ENCODE measurements around the gene YKT6.
"Not testable (repeated sequence)": the region's sequence is repeated elsewhere in the genome, so short reads cannot be mapped to it uniquely, and the experiment has no call there.

The YKT6 gene

GRCh38 chr7:44193011-44193802 lies 7.6 kb upstream of the YKT6 start:
- DNase-seq (ENCODE audit: low read depth in 2 of 2), result no peak

DNA sequence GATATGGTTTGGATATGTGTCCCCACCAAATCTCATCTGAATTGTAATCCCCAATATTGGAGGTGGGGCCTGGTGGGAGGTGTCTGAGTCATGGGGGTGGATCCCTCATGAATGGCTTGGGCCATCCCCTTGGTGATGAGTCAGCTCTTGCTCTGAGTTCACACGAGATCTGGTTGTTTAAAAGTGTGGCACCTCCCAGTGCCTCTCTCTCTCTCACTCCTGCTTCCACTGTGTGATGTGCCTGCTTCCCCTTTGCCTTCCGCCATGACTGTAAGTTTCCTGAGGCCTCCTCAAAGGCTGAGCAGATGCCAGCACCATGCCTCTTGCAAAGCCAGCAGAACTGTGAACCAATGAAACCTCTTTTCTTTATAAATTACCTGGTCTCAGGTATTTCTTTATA lies 6.7 kb upstream of the YKT6 start:
- DNase-seq (ENCODE audit: low read depth in 2 of 2), result no peak

DNA sequence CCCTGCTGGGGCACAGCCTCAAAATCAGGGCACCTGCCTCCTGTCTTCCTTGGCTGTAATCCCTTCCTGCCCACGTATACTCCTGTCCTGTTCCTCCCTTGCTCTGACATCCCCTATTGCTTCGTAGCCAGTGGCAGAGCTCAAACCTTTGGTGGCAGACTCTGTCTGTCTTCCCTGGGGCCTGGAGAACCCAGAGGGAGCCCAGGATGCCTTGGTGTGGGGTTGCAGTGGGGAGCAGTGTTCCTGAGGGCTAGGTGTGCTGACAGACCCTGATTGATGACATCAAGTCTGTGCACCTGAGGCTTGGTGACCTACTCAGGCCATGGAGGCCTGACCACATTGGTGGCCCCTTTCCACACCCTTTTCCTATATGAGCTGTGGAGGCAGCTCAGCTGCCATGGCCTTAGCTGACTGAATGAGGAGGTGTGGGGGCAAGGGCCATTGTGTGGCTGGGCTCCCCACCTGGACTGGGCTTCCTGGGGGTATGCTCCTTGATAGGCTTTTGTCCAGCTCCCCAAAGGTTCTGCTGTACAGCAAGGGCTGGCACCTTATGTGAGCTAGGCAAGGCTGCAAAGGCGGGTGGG lies 6.1 kb upstream of the YKT6 start:
- no peak for DNase-seq (ENCODE audit: low read depth in 2 of 2)

DNA sequence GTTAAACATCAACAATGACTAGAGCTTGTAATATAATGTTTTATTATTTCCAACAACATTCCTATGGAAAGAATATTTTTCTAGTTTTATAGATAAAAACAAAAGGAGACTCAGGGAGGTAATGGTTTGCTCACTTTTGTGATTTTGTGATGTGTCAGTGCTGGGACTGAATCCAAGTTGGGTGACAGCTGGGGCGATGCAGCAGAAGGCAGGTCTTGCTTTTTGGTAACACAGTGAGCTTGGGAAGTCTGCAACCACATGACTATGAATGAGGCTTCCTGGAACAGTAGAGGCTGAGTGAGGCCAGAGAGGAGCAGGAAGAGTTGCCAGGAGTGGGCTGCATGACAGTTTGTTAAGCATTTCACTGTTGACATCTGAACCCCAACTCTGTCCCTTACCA lies 4.9 kb upstream of the YKT6 start:
- DNase-seq (ENCODE audit: low read depth in 2 of 2), result no peak

DNA sequence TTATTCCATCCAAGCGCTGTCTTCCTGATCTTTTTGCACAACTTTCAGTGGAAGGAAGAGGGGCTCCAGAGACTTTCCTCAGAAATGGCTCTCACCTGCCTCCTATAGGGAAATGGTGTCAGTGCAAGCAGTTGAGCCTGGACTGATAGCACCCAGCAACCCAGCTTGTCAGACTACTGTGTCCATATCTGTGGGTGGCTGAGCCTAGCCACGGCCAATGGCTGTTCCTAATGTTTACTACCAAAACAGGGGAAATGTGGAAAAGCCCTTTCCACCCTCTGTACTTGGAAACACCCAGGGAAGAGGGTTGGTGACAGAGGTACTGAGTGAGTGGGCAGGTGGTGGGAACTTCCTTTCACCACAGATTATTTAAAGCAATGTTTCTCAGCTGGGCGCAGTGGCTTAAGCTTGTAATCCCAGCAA lies 4.3 kb upstream of the YKT6 start:
- DNase-seq (ENCODE audit: low read depth in 2 of 2), result no peak

DNA sequence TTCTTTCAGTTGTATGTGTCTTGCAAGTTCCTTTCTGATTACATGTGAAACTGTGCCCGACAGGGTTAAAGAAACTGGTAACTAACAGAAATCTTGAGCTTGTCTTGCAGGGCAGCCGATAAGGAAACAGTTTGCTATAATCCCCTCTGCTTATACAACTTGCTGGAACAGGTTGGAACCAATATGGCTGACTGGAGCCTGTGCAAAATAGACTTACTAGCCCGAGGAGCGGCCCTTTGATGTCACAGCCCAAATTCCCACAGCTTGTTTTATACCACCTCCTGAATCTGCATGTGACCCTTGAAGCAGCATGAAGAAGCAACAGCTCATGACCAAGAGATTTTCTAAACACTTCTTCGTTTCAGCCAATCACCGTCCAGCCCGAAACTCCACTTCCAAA lies 3.3 kb upstream of the YKT6 start:
- DNase-seq (ENCODE audit: low read depth in 2 of 2), result no peak

DNA sequence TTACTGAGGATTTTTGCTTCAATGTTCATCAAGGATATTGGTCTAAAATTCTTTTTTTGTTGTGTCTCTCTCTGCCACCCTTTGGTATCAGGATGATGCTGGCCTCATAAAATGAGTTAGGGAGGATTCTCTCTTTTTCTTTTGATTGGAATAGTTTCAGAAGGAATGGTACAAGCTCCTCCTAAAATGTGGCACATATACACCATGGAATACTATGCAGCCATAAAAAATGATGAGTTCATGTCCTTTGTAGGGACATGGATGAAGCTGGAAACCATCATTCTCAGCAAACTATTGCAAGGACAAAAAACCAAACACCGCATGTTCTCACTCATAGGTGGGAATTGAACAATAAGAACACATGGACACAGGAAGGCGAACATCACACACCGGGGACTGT lies 615 bp upstream of the YKT6 start:
- not testable (repeated sequence) for DNase-seq (ENCODE audit: low read depth in 2 of 2)

DNA sequence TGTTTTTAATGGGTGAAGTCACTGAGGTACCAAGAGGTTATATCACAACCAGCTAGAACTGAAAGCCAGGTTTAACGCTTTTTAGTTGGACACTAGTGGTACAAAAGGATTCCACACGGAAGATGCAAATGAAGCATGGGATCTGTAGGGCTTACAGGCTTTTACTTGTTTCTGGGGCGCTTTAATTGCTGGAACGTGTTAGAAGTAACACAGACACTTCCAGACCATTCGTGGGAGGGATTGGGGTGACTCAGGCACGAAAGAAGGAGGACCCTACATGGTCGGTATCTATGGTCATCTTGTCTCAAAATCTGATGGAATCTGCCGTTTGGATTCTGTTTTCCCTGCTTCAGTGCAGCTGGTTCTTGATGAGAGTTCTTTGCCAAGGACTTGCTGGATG lies 1.0 kb downstream of the YKT6 start:
- no peak for DNase-seq (ENCODE audit: low read depth in 2 of 2)

GRCh38 chr7:44206008-44206407 lies 5.2 kb downstream of the YKT6 start:
- DNase-seq (ENCODE audit: low read depth in 2 of 2), result no peak

GRCh38 chr7:44208085-44208484 lies 7.3 kb downstream of the YKT6 start:
- DNase-seq (ENCODE audit: low read depth in 2 of 2), result no peak

DNA sequence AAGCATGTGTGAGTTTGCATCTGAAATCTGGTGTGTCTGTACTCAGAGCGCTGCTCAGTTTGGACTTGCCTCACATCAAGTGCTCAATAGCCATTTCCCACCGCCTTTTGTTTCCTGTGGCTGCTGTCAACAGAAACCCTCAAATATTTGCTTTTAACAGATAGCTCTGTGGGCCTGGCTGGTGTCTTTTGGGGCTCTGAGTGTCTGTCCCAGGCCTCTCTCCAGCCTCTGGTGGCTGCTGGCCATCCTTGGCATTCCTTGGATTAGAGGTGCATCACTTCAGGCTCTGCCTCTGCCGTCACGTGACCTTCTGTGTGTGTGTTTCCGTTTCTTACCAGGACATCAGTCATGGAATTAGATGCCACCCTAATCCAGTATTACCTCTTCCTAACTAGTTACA lies 9.3 kb downstream of the YKT6 start:
- DNase-seq (ENCODE audit: low read depth in 2 of 2), result no peak

DNA sequence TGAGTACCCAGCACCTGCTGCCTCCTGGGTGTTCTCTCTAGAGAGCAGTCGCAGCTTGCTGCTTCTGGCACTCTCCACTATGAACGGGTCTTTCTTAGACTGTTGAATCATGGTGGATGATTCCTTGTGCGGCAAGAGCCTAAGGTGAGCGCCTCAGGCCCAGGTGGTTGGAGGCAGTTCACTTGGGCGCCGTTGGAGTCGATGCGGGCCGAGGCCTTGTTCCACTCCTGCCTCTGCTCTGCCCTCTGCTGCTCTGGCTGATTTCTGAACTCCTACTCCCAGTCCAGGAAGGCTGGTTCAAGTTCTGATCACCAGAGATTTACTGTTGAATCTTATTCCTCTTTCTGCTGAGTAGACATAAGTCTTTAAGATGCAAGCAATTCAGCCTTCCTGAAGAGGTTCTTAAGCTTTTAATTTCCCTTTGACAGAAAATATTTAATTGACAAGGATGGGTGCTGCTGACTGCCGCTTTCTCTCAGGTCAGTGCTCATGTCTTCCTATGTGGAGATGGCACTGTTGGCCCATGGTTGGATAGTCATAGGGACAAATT lies 10.4 kb downstream of the YKT6 start:
- no peak for DNase-seq (ENCODE audit: low read depth in 2 of 2)

DNA sequence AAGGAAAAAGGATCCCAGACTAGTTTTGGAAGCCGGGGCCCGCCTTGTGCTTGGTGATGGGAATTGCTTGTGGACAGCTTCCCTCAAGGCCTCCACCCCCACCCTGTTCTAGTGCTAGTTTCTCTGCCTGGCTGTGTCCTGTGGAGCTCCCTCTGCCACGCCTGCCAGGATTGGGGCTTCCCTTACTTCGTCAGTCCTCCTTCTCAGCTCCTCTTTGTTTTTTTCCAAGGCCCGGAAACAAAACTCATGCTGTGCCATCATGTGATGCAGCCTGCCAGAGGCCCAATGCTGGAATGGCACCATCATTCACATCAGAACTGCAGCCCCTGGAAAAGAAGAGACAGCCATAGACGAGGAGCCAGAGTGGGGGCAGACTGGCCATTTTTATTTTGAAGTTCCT lies 11.2 kb downstream of the YKT6 start:
- DNase-seq (ENCODE audit: low read depth in 2 of 2), result no peak

- DNase-seq (ENCODE audit: low read depth in 2 of 2), result no peak
Observed at GRCh38 chr7:44212581-44213184, 11.9 kb downstream of the YKT6 start.

DNA sequence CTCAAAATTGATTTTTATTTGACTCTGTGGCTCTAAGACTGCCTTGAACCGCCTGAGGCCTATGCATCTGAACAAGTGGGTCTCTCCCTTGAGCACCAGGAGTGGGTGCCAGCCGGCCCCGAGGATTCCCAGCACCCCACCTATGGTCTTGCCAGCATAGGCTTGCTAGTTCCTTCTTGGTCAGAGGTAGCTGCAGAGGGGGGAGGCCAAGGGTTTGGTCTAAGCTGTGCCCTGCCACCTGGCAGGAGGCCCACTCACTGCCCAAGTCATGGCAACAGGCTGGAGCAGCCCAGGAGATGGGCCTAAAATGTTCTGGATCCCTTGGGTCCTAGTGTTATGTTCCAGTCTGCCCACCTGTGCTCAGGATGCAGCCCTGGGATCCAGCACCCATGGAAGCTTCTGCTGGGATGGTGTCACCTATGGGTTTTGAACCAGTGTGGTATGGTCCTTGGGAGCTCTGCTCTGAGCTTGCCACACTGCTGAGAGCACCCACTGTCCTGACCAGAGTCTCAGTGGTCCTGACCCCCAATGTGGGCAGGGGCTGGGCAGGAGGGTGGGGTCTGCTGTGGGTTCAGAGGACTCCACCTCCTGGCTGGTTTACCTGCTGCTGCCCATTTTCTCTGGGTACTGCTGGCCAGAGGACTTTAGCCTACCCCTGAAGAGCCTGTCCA lies 12.6 kb downstream of the YKT6 start:
- no peak for DNase-seq (ENCODE audit: low read depth in 2 of 2)

DNA sequence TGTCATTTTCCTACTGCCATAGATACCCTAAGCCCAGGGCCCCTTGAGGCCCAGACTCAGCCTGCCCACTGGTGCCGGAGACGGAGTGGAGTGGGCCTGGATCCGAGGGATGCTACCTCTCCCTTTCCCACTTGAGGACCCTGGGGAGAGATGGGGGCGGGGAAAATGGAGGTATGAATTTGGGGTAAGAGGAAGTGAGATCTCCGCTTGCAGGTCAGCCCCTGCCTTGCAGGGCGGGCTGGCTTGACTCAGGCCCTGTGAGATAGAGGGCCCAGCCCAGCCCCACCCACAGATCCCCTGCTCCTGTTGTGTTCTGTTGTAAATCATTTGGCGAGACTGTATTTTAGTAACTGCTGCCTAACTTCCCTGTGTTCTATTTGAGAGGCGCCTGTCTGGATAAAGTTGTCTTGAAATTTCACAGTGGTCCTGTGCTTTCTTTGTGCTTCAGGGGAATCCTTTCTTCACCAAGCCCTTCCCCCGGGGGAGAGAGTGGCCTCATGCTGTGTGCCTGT lies 13.2 kb downstream of the YKT6 start:
- no peak for DNase-seq (ENCODE audit: low read depth in 2 of 2)

- DNase-seq (ENCODE audit: low read depth in 2 of 2), result no peak
Observed at GRCh38 chr7:44215531-44215930, 14.8 kb downstream of the YKT6 start.

GRCh38 chr7:44216019-44216418 lies 15.2 kb downstream of the YKT6 start:
- no peak for DNase-seq (ENCODE audit: low read depth in 2 of 2)

- no peak for DNase-seq (ENCODE audit: low read depth in 2 of 2)
Observed at GRCh38 chr7:44216521-44217222, 15.9 kb downstream of the YKT6 start.

DNA sequence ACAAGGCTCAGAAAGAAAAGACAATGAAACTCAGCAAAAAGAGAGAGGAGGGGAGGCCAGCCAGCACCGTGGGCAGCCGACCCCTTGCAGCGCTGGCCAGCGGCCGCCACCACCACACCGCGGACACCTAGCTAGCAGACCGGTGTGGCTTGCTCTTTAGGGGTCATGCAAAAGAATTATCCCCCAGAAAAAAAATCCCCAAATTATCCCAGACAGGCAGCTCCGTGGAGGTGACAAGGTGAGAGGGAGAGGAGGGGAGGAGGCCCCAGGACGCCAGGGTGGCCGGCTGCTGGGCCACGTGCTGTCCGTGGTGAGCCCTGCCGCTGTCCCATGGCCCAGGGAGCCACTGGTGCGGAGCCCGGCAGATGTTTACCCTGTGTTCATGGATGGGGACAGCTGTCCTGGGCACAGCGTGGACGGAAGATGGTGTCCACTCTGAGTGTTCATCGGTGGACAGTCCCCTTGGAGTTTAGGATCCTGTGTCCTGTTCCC lies 16.5 kb downstream of the YKT6 start:
- DNase-seq (ENCODE audit: low read depth in 2 of 2), result no peak

DNA sequence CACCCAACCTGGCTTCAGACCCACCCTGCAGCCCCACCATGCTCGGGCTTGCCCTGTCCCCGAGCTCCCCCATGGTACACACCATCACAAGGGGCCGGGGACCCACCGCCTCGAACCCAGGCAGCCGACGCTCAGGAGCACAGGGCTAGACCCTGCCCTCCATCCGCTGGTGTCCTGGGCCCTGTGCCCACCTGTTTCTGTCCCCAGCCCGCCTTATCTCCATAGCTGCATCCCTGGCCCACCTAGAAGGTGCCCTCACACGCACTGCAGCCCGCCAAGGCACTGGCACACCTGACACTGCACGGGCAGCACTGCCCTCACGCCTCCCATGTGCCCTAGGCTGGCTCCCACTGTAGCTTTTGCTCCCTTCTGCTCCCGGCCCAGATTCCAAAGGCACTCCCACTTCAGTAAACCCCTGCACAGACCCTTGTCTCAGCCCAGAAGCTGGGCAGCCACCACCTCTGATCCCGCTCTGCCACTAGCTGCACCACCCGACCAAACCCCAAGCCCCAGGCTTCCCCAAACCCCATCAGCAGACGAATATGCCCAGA lies 17.1 kb downstream of the YKT6 start:
- no peak for DNase-seq (ENCODE audit: low read depth in 2 of 2)
